ENCODE measurements around the gene SLC12A9.
"Not testable (repeated sequence)": the region's sequence is repeated elsewhere in the genome, so short reads cannot be mapped to it uniquely, and the experiment has no call there.

The SLC12A9 gene

GRCh38 chr7:100852048-100852872 lies at the start of gene SLC12A9:
Gene SLC12A9, plus strand, starts transcription at chr7:100852713. Its CDS starts 1,485 bp downstream, at chr7:100854198.
- DNase-seq (ENCODE audit: low read depth, low spot score) = no peak

- DNase-seq (ENCODE audit: low read depth, low spot score) = no peak
Measured at GRCh38 chr7:100802951-100803350, 49.6 kb upstream of the SLC12A9 start.

GRCh38 chr7:100803398-100804161 lies 48.9 kb upstream of the SLC12A9 start:
- no peak for DNase-seq (ENCODE audit: low read depth, low spot score)

- DNase-seq (ENCODE audit: low read depth, low spot score) = no peak
Measured at GRCh38 chr7:100804681-100805431, 47.7 kb upstream of the SLC12A9 start.

GRCh38 chr7:100806276-100806675 lies 46.2 kb upstream of the SLC12A9 start:
- DNase-seq (ENCODE audit: low read depth, low spot score) = no peak

GRCh38 chr7:100806883-100807282 lies 45.6 kb upstream of the SLC12A9 start:
- DNase-seq (ENCODE audit: low read depth, low spot score) = not testable (repeated sequence)

GRCh38 chr7:100808354-100808875 lies 44.1 kb upstream of the SLC12A9 start:
- no peak for DNase-seq (ENCODE audit: low read depth, low spot score)

- no peak for DNase-seq (ENCODE audit: low read depth, low spot score)
Measured at GRCh38 chr7:100811480-100811879, 41.0 kb upstream of the SLC12A9 start.

GRCh38 chr7:100812729-100813128 lies 39.8 kb upstream of the SLC12A9 start:
- DNase-seq (ENCODE audit: low read depth, low spot score) = no peak

GRCh38 chr7:100816515-100816914 lies 36.0 kb upstream of the SLC12A9 start:
- DNase-seq (ENCODE audit: low read depth, low spot score) = not testable (repeated sequence)

GRCh38 chr7:100817097-100817496 lies 35.4 kb upstream of the SLC12A9 start:
- DNase-seq (ENCODE audit: low read depth, low spot score) = no peak

- DNase-seq (ENCODE audit: low read depth, low spot score) = no peak
Measured at GRCh38 chr7:100818366-100818765, 34.1 kb upstream of the SLC12A9 start.

GRCh38 chr7:100818825-100819224 lies 33.7 kb upstream of the SLC12A9 start:
- no peak for DNase-seq (ENCODE audit: low read depth, low spot score)

GRCh38 chr7:100819586-100819985 lies 32.9 kb upstream of the SLC12A9 start:
- no peak for DNase-seq (ENCODE audit: low read depth, low spot score)

- no peak for DNase-seq (ENCODE audit: low read depth, low spot score)
Measured at GRCh38 chr7:100822236-100823139, 30.0 kb upstream of the SLC12A9 start.

GRCh38 chr7:100823140-100823525 lies 29.4 kb upstream of the SLC12A9 start:
- no peak for DNase-seq (ENCODE audit: low read depth, low spot score)

GRCh38 chr7:100823534-100823933 lies 29.0 kb upstream of the SLC12A9 start:
- no peak for DNase-seq (ENCODE audit: low read depth, low spot score)

- DNase-seq (ENCODE audit: low read depth, low spot score) = no peak
Measured at GRCh38 chr7:100824499-100825214, 27.9 kb upstream of the SLC12A9 start.

GRCh38 chr7:100825215-100825671 lies 27.3 kb upstream of the SLC12A9 start:
- DNase-seq (ENCODE audit: low read depth, low spot score) = no peak

Measured in iPS DF 19.7 (cell line).